Pons (tissue), 1 donor: Measurements from ENCODE around the gene SCO2.

Experiments used
- DNase-seq: peaks from one replicate; pipeline ENCODE4 v3.0.0-alpha.2; 2016; ENCODE audit warnings: low spot score

The SCO2 gene

DNA sequence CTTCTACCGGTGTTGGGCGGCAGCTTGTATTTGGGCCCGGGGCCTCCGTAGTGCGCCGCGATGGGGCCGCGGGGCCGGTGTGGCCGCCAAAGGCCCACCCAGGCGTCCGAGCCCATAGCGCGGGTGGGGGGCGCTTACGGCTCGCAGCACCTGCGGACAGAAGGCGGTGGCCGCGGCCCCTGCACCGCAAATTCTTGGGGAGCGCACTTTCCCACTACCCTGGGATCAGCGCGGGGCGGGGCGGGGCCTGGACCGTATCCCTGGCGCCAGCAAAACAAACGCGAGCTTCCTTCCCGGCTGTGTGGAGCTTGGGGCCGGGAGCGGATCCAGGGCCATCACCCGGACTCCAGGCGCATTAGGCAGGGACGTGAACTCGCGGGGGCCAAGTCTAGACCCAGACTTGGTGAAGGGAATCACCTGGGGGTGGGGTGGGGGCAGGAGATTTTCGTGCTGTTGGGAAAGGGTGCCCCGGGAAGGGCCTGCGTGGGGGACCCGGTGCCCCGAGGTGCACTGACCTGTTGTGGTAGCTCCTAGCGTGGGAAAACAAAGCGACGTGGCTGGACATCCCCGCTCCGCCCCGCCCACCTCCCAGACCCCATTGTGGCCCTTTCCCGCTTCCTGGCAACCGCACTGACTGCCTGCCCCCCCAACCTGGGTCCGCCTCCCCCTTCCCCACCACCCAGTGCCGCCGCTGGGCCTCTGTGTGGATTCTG is 6.7 kb upstream of the SCO2 start:
- no peak for DNase-seq

DNA sequence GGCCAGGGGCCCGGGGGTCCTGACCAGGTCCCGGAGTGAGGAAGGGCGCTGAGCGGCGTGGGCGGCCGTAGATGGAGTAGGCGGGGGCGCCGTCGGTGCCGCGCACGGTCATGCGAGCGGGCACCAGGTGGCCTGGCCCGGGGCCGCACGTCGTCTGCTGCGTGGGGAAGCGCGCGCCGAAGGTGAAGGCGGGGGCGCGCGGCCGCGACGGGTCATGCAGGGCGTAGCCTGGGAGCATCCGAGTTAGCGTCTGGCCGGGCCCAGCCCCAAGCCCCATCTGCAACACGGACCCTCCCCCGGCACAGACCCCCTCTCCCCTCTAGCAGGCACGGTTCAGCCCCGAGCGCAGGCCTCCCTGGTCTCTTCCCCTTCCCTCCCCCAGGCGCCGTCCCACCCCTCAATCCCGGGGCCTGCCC is 6.2 kb upstream of the SCO2 start:
- no peak for DNase-seq

- peak; percentile 39 for DNase-seq
Measured at GRCh38 chr22:50530877-50531545, 5.6 kb upstream of the SCO2 start.

GRCh38 chr22:50530580-50530876 is 5.1 kb upstream of the SCO2 start:
- DNase-seq, result no peak

- no peak for DNase-seq
Measured at GRCh38 chr22:50529897-50530579, 4.6 kb upstream of the SCO2 start, which contains the start of gene TYMP. Gene TYMP, minus strand, starts transcription at chr22:50530012. Its CDS starts 303 bp downstream, at chr22:50529709.

DNA sequence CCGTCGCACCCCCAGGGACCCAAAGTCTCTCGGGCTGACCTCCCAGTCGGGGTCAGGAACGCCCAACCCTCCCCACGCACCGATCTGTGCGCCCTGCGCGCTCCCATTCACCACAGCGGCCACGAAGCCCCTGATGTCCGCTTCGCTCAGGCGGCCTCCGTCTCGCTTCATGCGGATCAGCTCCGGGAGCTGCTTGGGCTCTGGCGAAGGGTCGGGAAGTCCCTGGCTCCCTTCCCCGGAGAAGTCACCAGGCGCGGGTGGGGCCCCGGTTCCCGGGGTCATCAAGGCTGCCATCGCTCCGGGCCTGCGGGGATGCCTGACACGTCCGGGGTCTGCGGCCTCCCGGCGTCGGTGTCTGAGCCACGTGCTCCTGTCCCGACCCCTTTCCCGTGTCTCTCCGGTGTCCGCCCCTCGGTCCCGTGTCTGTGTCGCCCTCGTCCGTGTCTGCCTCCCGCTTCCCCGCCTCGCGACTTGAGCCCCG is 4.1 kb upstream of the SCO2 start:
- no peak for DNase-seq

GRCh38 chr22:50528682-50529415 is 3.5 kb upstream of the SCO2 start:
- DNase-seq, result no peak

GRCh38 chr22:50527921-50528681 is 2.7 kb upstream of the SCO2 start:
- DNase-seq, result no peak

DNA sequence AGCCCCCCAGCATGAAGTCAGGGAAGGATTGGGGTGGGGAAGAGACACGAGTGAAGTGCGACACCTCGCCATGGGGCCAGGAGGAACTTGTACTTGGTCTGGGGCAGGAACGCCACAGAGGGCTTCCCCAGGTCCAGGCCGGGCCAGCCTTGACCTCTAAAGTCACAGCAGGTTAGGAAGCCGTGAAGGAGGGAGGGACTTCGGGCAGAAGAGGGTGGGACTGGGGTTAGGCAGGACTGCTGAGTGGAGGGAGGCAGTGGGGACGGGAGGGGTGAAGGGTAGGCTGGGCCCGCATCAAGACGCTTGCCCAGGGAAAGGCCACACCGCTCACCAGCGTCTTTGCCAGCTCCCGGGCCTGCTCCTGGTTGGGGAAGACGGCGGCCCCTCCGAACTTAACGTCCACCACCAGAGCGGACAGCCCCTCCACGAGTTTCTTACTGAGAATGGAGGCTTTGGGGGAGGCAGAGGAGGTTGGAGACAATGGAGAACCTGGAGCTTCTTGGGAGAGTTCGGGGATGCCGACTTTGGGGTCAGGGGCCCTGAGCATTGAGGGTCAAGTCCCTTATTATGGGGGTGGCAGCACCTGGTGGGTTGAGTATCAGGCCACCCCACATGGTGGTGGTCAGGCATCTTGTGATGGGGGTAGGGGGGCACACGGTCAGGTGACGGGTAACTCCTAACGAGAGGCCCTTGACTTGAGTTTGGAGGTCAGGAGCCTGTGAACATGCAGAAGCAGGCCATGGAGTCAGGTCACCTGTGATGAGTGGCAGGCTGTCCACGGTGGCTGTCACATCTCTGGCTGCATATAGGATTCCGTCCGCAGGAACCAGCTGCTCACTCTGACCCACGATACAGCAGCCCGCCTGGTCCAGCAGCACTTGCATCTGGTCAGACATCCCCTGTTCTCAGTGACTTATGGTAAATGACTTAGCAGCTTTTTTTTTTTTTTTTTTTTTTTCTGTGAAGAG is 1.7 kb upstream of the SCO2 start:
- DNase-seq, result peak; percentile 43

- peak; percentile 51 for DNase-seq
Measured at GRCh38 chr22:50526108-50526833, 873 bp upstream of the SCO2 start.

DNA sequence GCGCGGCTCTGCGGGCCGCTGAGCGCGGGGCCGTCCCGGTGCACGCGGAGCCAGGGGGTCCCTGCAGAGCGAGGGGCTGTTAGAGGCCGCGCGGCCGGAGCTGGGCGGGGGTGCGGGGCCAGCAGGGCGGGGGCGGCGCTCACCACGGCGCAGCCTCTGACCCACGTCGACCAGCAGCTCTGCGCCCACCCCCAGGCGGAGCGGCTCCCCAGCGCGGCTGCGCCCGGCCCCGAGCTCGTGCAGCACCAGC is 385 bp upstream of the SCO2 start:
- no peak for DNase-seq

- no peak for DNase-seq
Measured at GRCh38 chr22:50524676-50525103, 708 bp downstream of the SCO2 start.

GRCh38 chr22:50523806-50524675 is 1.4 kb downstream of the SCO2 start:
- no peak for DNase-seq

DNA sequence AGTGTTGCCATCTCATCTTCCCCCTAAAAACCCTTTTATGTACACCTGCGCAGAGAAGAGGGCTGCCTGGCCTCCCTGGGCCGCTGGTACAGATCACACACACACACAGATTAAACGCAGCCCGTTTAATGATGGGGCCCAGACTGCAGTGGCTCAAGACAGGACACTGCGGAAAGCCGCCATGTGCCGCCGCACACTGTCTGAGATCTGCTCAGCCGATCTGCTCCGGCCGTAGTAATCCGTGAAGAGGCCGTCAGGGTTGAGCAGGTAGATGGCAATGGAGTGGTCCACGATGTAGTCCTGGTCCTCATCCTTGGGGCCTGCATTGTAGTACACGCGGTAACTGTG is 2.0 kb downstream of the SCO2 start:
- no peak for DNase-seq

GRCh38 chr22:50522806-50523438 is 2.5 kb downstream of the SCO2 start:
- DNase-seq, result no peak

- DNase-seq, result no peak
Measured at GRCh38 chr22:50522208-50522805, 3.1 kb downstream of the SCO2 start.

- DNase-seq, result no peak
Measured at GRCh38 chr22:50521710-50522109, 3.7 kb downstream of the SCO2 start.

DNA sequence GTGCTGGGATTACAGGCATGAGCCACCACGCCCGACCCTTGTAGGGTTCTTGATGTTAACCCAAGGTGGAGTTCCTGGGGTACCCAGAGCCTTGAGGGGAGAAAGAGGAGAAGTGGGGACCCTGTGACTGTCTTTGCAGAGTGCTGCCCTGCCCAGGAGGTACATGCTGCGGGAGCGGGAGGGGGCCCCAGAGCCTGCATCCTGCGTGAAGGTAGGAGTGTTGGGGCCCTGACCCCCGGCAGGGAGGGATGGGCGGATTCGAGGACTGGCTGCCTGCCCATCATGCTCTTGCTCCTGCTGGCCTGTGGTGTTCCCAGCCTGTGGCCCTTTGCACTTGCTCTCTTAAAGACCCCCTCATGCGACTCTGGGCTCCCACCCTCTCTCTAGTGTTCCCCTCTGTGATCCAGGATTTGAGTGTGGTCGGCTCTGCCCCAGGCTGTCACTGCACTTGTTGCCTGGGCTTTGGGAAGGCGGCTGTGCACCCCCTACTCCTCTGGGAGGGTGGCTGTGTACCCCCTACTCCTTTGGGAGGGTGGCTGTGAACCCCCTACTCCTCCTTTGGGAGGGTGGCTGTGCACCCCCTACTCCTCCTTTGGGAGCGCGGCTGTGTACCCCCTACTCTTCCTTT is 4.5 kb downstream of the SCO2 start:
- no peak for DNase-seq
